CD4-positive, alpha-beta T cell (primary cell): ENCODE results near the gene MYLK4. TPM values are rescaled to one million over a fixed set of nuclear protein-coding genes. Genes with fewer than 3 reads are reported as not detected.

Experiments used
- ATAC-seq: fragments of 200-7000 bp; cut with Tn5 transposase; one replicate; pipeline ENCODE4 v1.10.0; 2022; ENCODE audit warnings: mild to moderate bottlenecking; ENCODE audit not compliant: poor library complexity
- CTCF ChIA-PET: fragments of 350-600 bp; sonication (Branson Sonifier 250); formaldehyde crosslinking; loops from one replicate; lab custom pipeline; 2021; ENCODE audit warnings: antibody characterized with exemption, inconsistent platforms; lab: Charles Lee
- POLR2A ChIA-PET: fragments of 350-600 bp; sonication (Branson Sonifier 250); formaldehyde crosslinking; loops from one replicate; lab custom pipeline; 2021; ENCODE audit warnings: antibody characterized with exemption, inconsistent platforms; lab: Charles Lee
- DNase-seq, 14 experiments: peaks; one replicate each; pipeline ENCODE4 v3.0.0-alpha.2; 2013 to 2020; ENCODE audit warnings: mixed read lengths in 2 of 14
- H3K27ac ChIP-seq, 2 donors: one replicate each; pipeline versions ENCODE4 v1.5.1 to v1.7.0; 2013; ENCODE audit warnings: low read length in 2 of 2, low read depth in 1 of 2, mild to moderate bottlenecking in 1 of 2
- H3K27me3 ChIP-seq, 2 experiments: 1 replicate in 1 of 2; 2 replicates in 1 of 2; pipeline versions ENCODE4 v1.6.1 to v1.7.0; 2013; ENCODE audit warnings: low read length in 2 of 2, control low read depth in 1 of 2, mild to moderate bottlenecking in 1 of 2, moderate library complexity in 1 of 2; ENCODE audit not compliant: insufficient read depth in 2 of 2, control insufficient read depth in 1 of 2
- H3K36me3 ChIP-seq: one replicate; pipeline ENCODE4 v1.6.1; 2013; ENCODE audit warnings: low read length, control low read depth; ENCODE audit not compliant: insufficient read depth
- H3K4me1 ChIP-seq: one replicate; pipeline ENCODE4 v1.6.1; 2013; ENCODE audit warnings: low read length, control low read depth; ENCODE audit not compliant: insufficient read depth
- H3K4me3 ChIP-seq: one replicate; pipeline ENCODE4 v1.5.1; 2013; ENCODE audit warnings: mild to moderate bottlenecking, low read length, moderate library complexity
- H3K9me3 ChIP-seq, 2 experiments: 1 replicate in 1 of 2; 2 replicates in 1 of 2; pipeline versions ENCODE4 v1.6.1 to v1.7.0; 2013; ENCODE audit warnings: low read length in 2 of 2, mild to moderate bottlenecking in 2 of 2, control low read depth in 1 of 2, moderate library complexity in 1 of 2; ENCODE audit not compliant: control insufficient read depth in 1 of 2, insufficient read depth in 1 of 2
- H3K27ac Mint-ChIP-seq: one replicate; pipeline ENCODE4 v1.8.0; 2020; ENCODE audit warnings: mixed read lengths
- H3K27me3 Mint-ChIP-seq: one replicate; pipeline ENCODE4 v1.8.0; 2021; ENCODE audit warnings: mixed read lengths
- H3K36me3 Mint-ChIP-seq: one replicate; pipeline ENCODE4 v1.8.0; 2021; ENCODE audit warnings: low read depth, mixed read lengths
- H3K4me1 Mint-ChIP-seq: one replicate; pipeline ENCODE4 v1.8.0; 2021; ENCODE audit warnings: low read depth, mixed read lengths
- H3K4me3 Mint-ChIP-seq: one replicate; pipeline ENCODE4 v1.8.0; 2020; ENCODE audit warnings: mild to moderate bottlenecking, mixed read lengths
- H3K9me3 Mint-ChIP-seq: one replicate; pipeline ENCODE4 v1.8.0; 2020; ENCODE audit warnings: mixed read lengths
- CTCF ChIP-seq: fragments of 200-600 bp; IDR thresholded peaks from one replicate; pipeline ENCODE4 v1.8.0; 2022; ENCODE audit warnings: antibody characterized with exemption, mild to moderate bottlenecking
- intact Hi-C, 2 experiments: fragments of 100-400 bp; cut with DNase I in 1 of 2; cut with micrococcal nuclease in 1 of 2; formaldehyde crosslinking; loops; one replicate each; pipeline versions ENCODE4 v1.15.1 to v1.9.0; 2023 to 2025; cut with DNase I, micrococcal nuclease
- total RNA-seq, 174 experiments: library from RNA in 2 of 174; stranded (reverse) in 2 of 174; gene quantifications; one replicate each; pipeline ENCODE4 v1.2.3 and lab custom pipeline; 2021 to 2026

Gene MYLK4
- total RNA-seq, 2 experiments from 2014 or later: 1.6 to 2.0 TPM

GRCh38 chr6:2706558-2706957 lies 44.2 kb downstream of the MYLK4 start:
- Mint-ChIP-seq H3K9me3 (no peaks in the 10 kb centered on the region), H3K4me1 (no peaks in the 10 kb centered on the region), H3K4me3 (no peak overlapping the region), H3K27me3 (no peaks in the 10 kb centered on the region), H3K27ac (no peak overlapping the region), H3K36me3 (no peaks in the 10 kb centered on the region)
- POLR2A ChIA-PET: no interaction called here
- intact Hi-C loops: no loop called here
- DNase-seq (no peak), ATAC-seq (no peak)
- Histone ChIP-seq H3K27ac (no peak overlapping the region), H3K9me3 (peaks cover 0 to 10% of the 10 kb centered on the region in 2 experiments), H3K27me3 (peaks cover 0 to 9% of the 10 kb centered on the region in 2 experiments), H3K4me1 (no peaks in the 10 kb centered on the region), H3K36me3 (no peaks in the 10 kb centered on the region), H3K4me3 (no peak overlapping the region)
- CTCF ChIA-PET: no interaction called here
- TF ChIP-seq CTCF: no peak

GRCh38 chr6:2705256-2705655 lies 45.5 kb downstream of the MYLK4 start:
- CTCF ChIA-PET: no interaction called here
- no peak for DNase-seq
- Mint-ChIP-seq H3K4me1 (no peaks in the 10 kb centered on the region), H3K36me3 (no peaks in the 10 kb centered on the region), H3K4me3 (no peak overlapping the region), H3K9me3 (no peaks in the 10 kb centered on the region), H3K27ac (no peak overlapping the region), H3K27me3 (no peaks in the 10 kb centered on the region)
- TF ChIP-seq CTCF: no peak
- intact Hi-C loops: no loop called here
- Histone ChIP-seq H3K27me3 (peaks cover 0 to 9% of the 10 kb centered on the region in 2 experiments), H3K4me3 (no peak overlapping the region), H3K4me1 (no peaks in the 10 kb centered on the region), H3K9me3 (peaks cover 0 to 3% of the 10 kb centered on the region in 2 experiments), H3K36me3 (no peaks in the 10 kb centered on the region), H3K27ac (no peak overlapping the region)
- POLR2A ChIA-PET: no interaction called here
- ATAC-seq: no peak

- Mint-ChIP-seq H3K9me3 (no peaks in the 10 kb centered on the region), H3K4me1 (no peaks in the 10 kb centered on the region), H3K27ac (no peak overlapping the region), H3K4me3 (no peak overlapping the region), H3K27me3 (no peaks in the 10 kb centered on the region), H3K36me3 (no peaks in the 10 kb centered on the region)
- no peaks in the 10 kb centered on the region for H3K9me3 ChIP-seq
- DNase-seq (no peak), ATAC-seq (no peak)
- H3K4me1 ChIP-seq: no peaks in the 10 kb centered on the region
- peaks cover 0 to 3% of the 10 kb centered on the region in 2 experiments for H3K27me3 ChIP-seq
- H3K36me3 ChIP-seq: no peaks in the 10 kb centered on the region
- ChIA-PET POLR2A (no interaction called here), CTCF (no interaction called here)
- intact Hi-C loops: no loop called here
- no peak overlapping the region for H3K27ac ChIP-seq
- H3K4me3 ChIP-seq: no peak overlapping the region
- TF ChIP-seq CTCF: no peak
Observed at GRCh38 chr6:2697291-2697690, 53.4 kb downstream of the MYLK4 start.
